ENCODE data around the gene NT5DC3.

NT5DC3 gene

DNA sequence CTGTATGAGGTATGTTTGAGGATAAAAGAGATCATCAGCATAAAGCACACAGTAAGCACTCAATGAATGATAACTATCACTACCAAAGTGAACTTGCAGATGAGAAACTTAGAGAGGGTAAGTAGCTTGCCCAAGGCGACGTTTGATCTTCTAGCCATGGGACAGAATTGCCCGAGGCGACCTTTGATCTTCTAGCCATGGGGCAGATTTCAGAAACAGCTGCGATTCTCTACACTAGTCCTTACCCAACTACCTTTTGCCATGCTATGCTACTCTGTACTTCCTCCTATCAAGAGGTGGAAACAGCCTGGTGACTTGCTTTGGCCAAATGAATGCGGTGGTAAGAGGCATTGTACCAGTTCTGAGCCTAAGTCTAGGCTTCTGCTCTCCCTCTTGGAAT, 23.7 kb upstream of the NT5DC3 start:
- no peaks in the 10 kb centered on the region for H3K9me3 ChIP-seq (replicated peaks; ENCODE audit: insufficient read depth, low read length)
- H3F3A ChIP-seq (ENCODE audit: insufficient read depth, low read length): no peaks in the 10 kb centered on the region
- H3K4me1 ChIP-seq (ENCODE audit: low read length): no peaks in the 10 kb centered on the region
- no peak for DNase-seq
- no peaks in the 10 kb centered on the region for H3K36me3 ChIP-seq (replicated peaks; ENCODE audit: insufficient read depth, low read length)
- no peaks in the 10 kb centered on the region for H3K79me2 ChIP-seq (ENCODE audit: low read length)
- no peak overlapping the region for H3K27ac ChIP-seq (ENCODE audit: low read length)
- H4K20me1 ChIP-seq (ENCODE audit: insufficient read depth, low read length): no peaks in the 10 kb centered on the region
- no peak overlapping the region for H3K9ac ChIP-seq (ENCODE audit: low read length)
- H2AFZ ChIP-seq (ENCODE audit: low read length): no peak overlapping the region
- no peak overlapping the region for H3K4me3 ChIP-seq (ENCODE audit: low read length)
- no peaks in the 10 kb centered on the region for H3K27me3 ChIP-seq (replicated peaks; ENCODE audit: insufficient read depth, low read length)
- H3K4me2 ChIP-seq (ENCODE audit: low read depth, low read length): no peak overlapping the region
- no peaks in the 10 kb centered on the region for H3K9me2 ChIP-seq (replicated peaks; ENCODE audit: insufficient read depth, low read length)
- TF ChIP-seq EZH2phosphoT487 (IDR thresholded peaks at IDR 0.05; ENCODE audit: low read length) (no peak), EZH2 (optimal IDR thresholded peaks at IDR 0.05; ENCODE audit: low read depth, low read length) (no peak)
- TF ChIP-seq, protein P1, sequence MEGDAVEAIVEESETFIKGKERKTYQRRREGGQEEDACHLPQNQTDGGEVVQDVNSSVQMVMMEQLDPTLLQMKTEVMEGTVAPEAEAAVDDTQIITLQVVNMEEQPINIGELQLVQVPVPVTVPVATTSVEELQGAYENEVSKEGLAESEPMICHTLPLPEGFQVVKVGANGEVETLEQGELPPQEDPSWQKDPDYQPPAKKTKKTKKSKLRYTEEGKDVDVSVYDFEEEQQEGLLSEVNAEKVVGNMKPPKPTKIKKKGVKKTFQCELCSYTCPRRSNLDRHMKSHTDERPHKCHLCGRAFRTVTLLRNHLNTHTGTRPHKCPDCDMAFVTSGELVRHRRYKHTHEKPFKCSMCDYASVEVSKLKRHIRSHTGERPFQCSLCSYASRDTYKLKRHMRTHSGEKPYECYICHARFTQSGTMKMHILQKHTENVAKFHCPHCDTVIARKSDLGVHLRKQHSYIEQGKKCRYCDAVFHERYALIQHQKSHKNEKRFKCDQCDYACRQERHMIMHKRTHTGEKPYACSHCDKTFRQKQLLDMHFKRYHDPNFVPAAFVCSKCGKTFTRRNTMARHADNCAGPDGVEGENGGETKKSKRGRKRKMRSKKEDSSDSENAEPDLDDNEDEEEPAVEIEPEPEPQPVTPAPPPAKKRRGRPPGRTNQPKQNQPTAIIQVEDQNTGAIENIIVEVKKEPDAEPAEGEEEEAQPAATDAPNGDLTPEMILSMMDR (IDR thresholded peaks at IDR 0.05; ENCODE audit: low read length): no peak

DNA sequence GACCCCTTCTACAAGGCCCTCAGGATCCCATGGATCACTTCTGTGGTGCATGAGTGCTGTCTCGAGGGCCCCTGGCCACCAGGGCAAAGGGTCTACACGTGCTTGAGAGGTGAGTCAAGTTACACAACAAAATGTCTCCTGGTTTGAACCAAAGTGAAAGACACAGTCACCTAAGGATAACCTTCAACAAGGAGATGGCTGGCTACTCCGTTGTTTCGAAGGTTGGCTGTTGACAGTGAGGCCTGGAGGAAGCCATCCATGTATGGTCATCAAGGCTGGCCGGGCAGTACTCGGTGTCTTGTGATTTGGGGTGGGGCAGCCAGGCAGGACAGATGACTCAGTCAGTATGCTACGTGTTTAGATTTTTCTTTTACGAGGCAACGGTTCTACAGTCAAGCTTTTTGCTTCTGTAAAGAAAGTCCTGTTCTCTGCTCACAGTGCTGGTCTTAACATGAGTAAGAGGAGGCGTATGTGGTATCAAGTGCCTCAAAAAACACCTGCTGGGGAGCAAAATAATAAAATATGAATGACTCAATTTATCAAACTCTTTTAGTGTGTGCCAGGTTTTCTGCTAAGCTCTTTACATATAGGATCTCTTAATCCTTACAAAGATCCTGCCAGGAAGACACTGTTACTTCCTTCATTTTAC, 18.0 kb upstream of the NT5DC3 start:
- H3K4me2 ChIP-seq (ENCODE audit: low read depth, low read length): no peak overlapping the region
- no peak for DNase-seq
- no peak overlapping the region for H3K27ac ChIP-seq (ENCODE audit: low read length)

DNA sequence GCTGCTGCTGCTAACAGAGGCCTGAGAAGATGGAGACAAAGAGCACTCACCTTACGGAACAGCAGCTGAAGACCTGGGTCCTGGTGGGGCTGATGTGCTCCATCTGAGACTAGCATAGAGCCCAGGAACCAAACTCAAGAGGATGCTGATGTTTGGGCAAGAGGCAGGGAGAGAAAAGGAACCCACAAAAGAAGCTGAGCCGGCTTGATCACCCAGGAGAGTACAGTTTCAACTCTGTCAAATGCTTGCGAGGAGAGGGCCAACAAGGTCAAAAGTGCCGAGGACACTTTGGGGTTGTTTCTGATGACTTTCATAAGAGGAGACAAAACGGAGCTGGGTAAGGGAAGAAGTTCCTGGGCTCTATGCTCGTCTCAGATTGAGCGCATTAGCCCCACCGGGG, 17.3 kb upstream of the NT5DC3 start:
- Histone ChIP-seq H3K9ac (ENCODE audit: low read length) (no peak overlapping the region), H2AFZ (ENCODE audit: low read length) (no peak overlapping the region), H3K36me3 (replicated peaks; ENCODE audit: insufficient read depth, low read length) (no peaks in the 10 kb centered on the region), H3K79me2 (ENCODE audit: low read length) (no peaks in the 10 kb centered on the region), H3K27ac (ENCODE audit: low read length) (no peak overlapping the region), H3K4me2 (ENCODE audit: low read depth, low read length) (no peak overlapping the region), H3K27me3 (replicated peaks; ENCODE audit: insufficient read depth, low read length) (no peaks in the 10 kb centered on the region), H3F3A (ENCODE audit: insufficient read depth, low read length) (no peaks in the 10 kb centered on the region), H3K9me2 (replicated peaks; ENCODE audit: insufficient read depth, low read length) (no peaks in the 10 kb centered on the region), H3K9me3 (replicated peaks; ENCODE audit: insufficient read depth, low read length) (no peaks in the 10 kb centered on the region), H3K4me3 (ENCODE audit: low read length) (no peak overlapping the region), H4K20me1 (ENCODE audit: insufficient read depth, low read length) (no peaks in the 10 kb centered on the region), H3K4me1 (ENCODE audit: low read length) (no peaks in the 10 kb centered on the region)
- no peak for DNase-seq
- TF ChIP-seq EZH2 (optimal IDR thresholded peaks at IDR 0.05; ENCODE audit: low read depth, low read length) (no peak), EZH2phosphoT487 (IDR thresholded peaks at IDR 0.05; ENCODE audit: low read length) (no peak)
- TF ChIP-seq, protein P1 (IDR thresholded peaks at IDR 0.05; ENCODE audit: low read length): no peak

More for the DNA sequence above, 18.0 kb upstream of the NT5DC3 start:
- H4K20me1 ChIP-seq (ENCODE audit: insufficient read depth, low read length): no peaks in the 10 kb centered on the region
- H3K4me1 ChIP-seq (ENCODE audit: low read length): no peaks in the 10 kb centered on the region
- H3K4me3 ChIP-seq (ENCODE audit: low read length): no peak overlapping the region
- no peaks in the 10 kb centered on the region for H3K36me3 ChIP-seq (replicated peaks; ENCODE audit: insufficient read depth, low read length)
- H3K9me2 ChIP-seq (replicated peaks; ENCODE audit: insufficient read depth, low read length): no peaks in the 10 kb centered on the region
- no peaks in the 10 kb centered on the region for H3K27me3 ChIP-seq (replicated peaks; ENCODE audit: insufficient read depth, low read length)
- H3K9ac ChIP-seq (ENCODE audit: low read length): no peak overlapping the region
- TF ChIP-seq, protein P1 (IDR thresholded peaks at IDR 0.05; ENCODE audit: low read length): no peak
- no peak for TF ChIP-seq EZH2 (optimal IDR thresholded peaks at IDR 0.05; ENCODE audit: low read depth, low read length)
- no peak for TF ChIP-seq EZH2phosphoT487 (IDR thresholded peaks at IDR 0.05; ENCODE audit: low read length)
- H2AFZ ChIP-seq (ENCODE audit: low read length): no peak overlapping the region
- H3F3A ChIP-seq (ENCODE audit: insufficient read depth, low read length): no peaks in the 10 kb centered on the region
- H3K79me2 ChIP-seq (ENCODE audit: low read length): no peaks in the 10 kb centered on the region
- H3K9me3 ChIP-seq (replicated peaks; ENCODE audit: insufficient read depth, low read length): no peaks in the 10 kb centered on the region

Data from MM.1S (cell line).